Lower leg skin (tissue), 4 donors: ENCODE results near the gene CERK. TPM values are rescaled to one million over a fixed set of nuclear protein-coding genes. Genes with fewer than 3 reads are reported as not detected.

ENCODE experiments used
- DNase-seq, 2 donors: peaks; one replicate each; pipeline ENCODE4 v3.0.0-alpha.2; 2019; ENCODE audit warnings: low spot score in 2 of 2
- H3K4me3 ChIP-seq: fragments of 200-600 bp; sonication (generic); 2 replicates; pipeline ENCODE4 v1.5.1; 2017; ENCODE audit warnings: mild to moderate bottlenecking, low read depth; ENCODE audit not compliant: poor library complexity, severe bottlenecking
- POLR2A ChIP-seq, 2 donors: fragments of 450-650 bp; IDR thresholded peaks; one replicate each; pipeline ENCODE4 v1.6.1; 2016 to 2017; ENCODE audit warnings: antibody characterized with exemption in 2 of 2, mild to moderate bottlenecking in 1 of 2, moderate library complexity in 1 of 2
- WGBS, 2 donors: methylation state at CpG; one replicate each; pipeline ENCODE4 v1.1.5; 2018; 5-methylcytosine and 5-hydroxymethylcytosine counted together
- intact Hi-C: fragments of 100-400 bp; cut with DNase I; formaldehyde crosslinking; loops from one replicate; pipeline ENCODE4 v1.15.0; 2023; ENCODE audit warnings: low total_unique reads
- total RNA-seq, 4 donors: library from RNA; depleted of rRNA; stranded (reverse); fragments of >200 nt; gene quantifications; one replicate each; pipeline ENCODE4 v1.1.0, GENCODE V29; 2016
- TF ChIP-seq, protein P1 (sequence below), 3 donors: fragments of 450-650 bp; IDR thresholded peaks; one replicate each; pipeline ENCODE4 v1.5.1; 2016; ENCODE audit warnings: antibody characterized with exemption in 3 of 3, mild to moderate bottlenecking in 3 of 3, moderate library complexity in 2 of 3

The CERK gene
- total RNA-seq, 4 donors from 2014 or later, result 38.9 to 49.6 (median 41.5) TPM

DNA sequence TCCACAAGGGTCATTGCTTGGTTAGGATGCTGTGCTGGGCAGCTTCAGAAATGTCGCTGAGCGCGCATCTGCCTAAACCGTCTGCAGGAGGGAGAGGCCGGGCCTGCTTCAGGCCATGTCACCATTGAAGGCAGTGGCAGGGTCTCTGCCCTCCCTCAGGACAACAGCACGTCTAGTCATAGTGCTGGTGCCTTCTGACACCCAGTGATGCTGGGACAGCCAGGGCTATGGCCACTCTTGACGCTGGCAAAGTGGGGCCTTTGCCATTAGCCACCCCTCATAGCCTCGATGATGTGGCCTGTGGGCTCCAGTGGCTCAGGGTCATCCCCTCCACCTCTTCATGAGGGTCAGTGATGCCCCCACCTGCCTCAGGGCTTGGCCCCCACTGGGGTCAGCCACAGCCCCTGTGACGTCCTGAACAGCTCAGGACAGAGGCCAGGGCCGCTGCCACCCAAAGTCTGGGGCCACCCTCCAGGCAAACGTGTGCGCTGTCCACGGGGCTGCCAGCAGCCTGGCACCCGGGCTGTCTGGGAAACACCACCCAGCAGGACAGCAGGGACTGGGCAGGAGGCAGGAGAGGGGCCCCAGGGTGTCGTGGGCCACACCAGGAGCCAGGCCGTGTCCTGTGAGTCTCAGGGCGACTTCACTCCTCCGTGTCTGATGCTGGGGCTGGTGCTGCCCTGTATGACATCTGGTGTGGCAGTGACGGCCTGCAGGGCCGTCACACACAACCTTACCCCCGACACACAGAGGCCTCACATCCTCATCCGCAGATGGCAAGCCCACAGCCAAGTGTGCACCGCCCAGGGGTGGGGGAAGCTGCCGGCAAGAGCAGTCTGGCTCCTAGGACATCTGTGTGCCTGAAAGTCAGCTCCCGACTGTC is 42.5 kb downstream of the CERK start:
- intact Hi-C loops, result no loop called here
- DNase-seq, result no peak
- TF ChIP-seq POLR2A (IDR thresholded peaks at IDR 0.05), result no peak
- TF ChIP-seq, protein P1, sequence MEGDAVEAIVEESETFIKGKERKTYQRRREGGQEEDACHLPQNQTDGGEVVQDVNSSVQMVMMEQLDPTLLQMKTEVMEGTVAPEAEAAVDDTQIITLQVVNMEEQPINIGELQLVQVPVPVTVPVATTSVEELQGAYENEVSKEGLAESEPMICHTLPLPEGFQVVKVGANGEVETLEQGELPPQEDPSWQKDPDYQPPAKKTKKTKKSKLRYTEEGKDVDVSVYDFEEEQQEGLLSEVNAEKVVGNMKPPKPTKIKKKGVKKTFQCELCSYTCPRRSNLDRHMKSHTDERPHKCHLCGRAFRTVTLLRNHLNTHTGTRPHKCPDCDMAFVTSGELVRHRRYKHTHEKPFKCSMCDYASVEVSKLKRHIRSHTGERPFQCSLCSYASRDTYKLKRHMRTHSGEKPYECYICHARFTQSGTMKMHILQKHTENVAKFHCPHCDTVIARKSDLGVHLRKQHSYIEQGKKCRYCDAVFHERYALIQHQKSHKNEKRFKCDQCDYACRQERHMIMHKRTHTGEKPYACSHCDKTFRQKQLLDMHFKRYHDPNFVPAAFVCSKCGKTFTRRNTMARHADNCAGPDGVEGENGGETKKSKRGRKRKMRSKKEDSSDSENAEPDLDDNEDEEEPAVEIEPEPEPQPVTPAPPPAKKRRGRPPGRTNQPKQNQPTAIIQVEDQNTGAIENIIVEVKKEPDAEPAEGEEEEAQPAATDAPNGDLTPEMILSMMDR (IDR thresholded peaks at IDR 0.05), result no peak
- no peak overlapping the region for H3K4me3 ChIP-seq
- WGBS, 2 donors, result 84 to 96% methylated on average over 14 to 25 of the region's 25 CpGs

DNA sequence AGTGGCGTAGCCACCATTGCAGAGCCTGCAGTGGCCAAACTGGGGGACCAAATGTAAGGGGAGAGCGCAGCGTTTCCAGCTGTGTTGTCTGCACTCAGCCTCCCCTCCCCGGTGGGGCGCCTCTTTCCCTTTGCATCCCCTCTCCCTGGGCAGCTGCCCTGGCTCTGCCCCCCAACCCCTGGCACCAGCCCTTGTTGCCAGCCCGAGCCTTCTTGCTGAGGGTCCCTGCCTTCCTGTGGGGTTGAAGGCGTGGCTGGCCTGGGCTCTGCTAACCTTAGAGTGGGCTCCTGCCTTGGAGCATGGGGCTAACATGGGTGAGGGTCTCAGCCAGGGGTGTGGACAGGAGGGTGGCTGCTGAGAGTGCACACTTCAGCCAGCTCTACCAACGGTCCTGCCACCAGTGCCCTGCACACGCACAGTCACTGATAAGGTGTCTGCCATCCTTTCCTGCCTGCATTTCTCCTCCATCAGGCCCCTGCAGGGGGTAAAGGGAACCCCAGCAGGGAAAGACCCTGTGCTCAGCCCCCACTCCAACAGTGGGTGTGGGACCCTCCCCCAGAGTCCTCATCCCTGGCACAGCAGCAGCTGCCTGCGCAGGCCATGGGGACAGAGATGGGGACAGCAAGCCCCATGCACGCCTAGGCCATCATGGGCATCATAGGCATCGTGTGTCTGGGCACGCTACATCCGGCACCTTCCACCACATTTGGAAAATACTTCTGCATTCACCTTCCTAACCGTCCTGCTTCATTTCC is 43.5 kb downstream of the CERK start:
- TF ChIP-seq, protein P1 (IDR thresholded peaks at IDR 0.05), result no peak
- no peak for TF ChIP-seq POLR2A (IDR thresholded peaks at IDR 0.05)
- H3K4me3 ChIP-seq, result no peak overlapping the region
- 89 to 97% methylated on average over 14 to 15 of the region's 15 CpGs for WGBS, 2 donors
- no peak for DNase-seq
- intact Hi-C loops, result no loop called here

DNA sequence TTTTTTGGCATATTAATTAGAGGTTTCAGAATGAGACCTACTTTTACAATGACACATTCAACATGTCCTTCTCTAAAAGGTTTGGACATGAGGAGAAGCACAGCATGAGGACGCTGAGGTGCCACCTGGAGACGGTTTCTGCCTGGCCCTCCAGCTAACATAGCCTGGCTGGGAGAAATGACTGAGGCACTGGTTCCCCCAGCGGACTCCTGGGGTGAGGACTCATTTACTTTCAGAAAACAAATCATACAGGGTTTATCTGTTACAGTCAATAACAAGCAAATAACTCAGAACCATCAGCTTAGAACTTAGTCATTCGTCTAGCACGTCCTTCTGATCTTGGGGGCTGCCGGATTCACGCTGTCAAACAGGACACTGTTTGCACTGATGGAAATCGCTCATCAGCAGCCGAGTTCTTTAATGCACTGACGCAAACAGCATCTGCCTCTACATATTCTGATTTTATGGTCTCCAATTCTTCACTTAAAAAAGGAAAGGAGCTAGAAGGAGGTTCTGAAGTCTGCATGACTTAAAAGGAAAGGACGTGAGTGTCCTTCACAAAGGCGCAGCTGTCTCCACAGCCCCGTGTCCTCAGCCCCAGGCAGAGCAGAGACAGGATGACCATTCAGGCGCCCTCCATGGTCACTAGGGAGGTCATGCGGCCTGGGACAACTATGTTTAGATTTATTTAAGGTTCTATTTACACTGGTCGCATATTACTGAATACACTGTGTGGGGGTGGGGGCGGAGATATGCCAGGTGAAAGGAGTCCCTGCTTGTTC is 44.2 kb downstream of the CERK start:
- 87 to 91% methylated on average over 17 of the region's 17 CpGs for WGBS, 2 donors
- intact Hi-C loops, result no loop called here
- H3K4me3 ChIP-seq, result no peak overlapping the region
- DNase-seq, result no peak
- no peak for TF ChIP-seq POLR2A (IDR thresholded peaks at IDR 0.05)
- TF ChIP-seq, protein P1 (IDR thresholded peaks at IDR 0.05), result no peak

DNA sequence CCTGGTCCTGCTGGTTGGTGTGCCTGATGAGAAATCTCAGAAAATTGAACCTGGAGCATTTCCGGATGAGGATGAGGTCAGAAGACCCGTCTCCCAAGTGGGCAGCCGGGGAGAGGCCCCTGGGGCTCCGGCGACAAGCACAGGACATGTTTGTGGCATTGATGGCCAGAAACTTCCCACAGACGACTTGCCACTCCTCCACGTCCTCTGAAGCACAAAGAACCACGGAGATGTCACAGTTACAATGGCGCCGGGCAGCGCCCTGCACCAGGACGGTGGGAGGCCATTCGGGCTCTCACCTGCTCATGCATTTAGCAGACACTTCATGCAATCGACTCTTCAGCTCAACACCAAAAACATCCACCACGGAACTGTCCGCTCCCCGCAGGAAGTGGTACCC is 46.5 kb downstream of the CERK start:
- no peak for TF ChIP-seq POLR2A (IDR thresholded peaks at IDR 0.05)
- TF ChIP-seq, protein P1 (IDR thresholded peaks at IDR 0.05), result no peak
- no peak overlapping the region for H3K4me3 ChIP-seq
- DNase-seq, result no peak
- WGBS, 2 donors, result 94 to 97% methylated on average over 17 of the region's 17 CpGs
- intact Hi-C loops, result no loop called here

DNA sequence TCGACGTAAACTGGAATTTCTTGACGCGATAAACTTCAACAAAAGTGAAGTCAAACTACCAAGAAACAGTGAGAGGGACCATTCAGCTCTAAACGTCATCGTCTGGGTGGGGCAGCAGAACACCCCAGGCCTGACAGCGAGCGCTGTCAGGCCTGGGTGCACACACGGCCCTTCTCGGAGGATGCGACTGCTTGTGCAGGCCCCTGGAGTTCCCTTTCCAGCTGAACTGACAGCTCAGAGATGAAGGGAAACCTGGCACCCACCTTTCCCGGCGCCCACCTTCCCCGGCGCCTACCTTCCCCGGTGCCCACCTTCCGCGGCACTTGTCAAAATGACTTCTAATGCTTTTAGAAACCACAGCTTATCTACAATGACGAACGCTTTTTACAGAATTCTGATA is 47.9 kb downstream of the CERK start:
- intact Hi-C loops, result no loop called here
- WGBS, 2 donors, result 93 to 94% methylated on average over 20 of the region's 20 CpGs
- DNase-seq, result no peak
- no peak overlapping the region for H3K4me3 ChIP-seq
- TF ChIP-seq, protein P1 (IDR thresholded peaks at IDR 0.05), result no peak
- TF ChIP-seq POLR2A (IDR thresholded peaks at IDR 0.05), result no peak
